ENCODE results near the gene NFATC2. TPM values are rescaled to one million over a fixed set of nuclear protein-coding genes. Genes with fewer than 3 reads are reported as not detected.

The NFATC2 gene
- total RNA-seq, 1 donor from 2014 or later: 4.2 TPM

DNA sequence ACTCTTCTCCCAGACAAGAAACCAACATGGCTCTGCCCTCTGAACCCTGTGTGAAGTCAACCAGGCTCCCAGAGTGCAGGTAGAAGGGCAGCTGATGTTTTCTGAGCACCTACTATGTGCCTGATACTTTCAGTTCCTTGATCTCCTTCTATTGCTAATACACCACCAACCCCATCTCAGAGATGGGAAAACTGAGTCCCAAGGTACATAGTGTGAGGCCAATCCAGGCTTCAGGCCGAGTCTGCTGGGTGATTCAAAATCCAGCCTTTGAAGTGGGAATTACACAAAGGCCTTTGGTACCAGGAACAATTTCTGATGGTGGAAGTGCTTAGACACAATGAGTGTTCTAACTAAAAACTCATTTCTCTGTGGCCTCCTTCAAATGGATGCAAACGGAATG lies 96.3 kb downstream of the NFATC2 start:
- intact Hi-C loops (cut with micrococcal nuclease): no loop called here
- Histone ChIP-seq H3K4me1 (peaks cover 49% of the 10 kb centered on the region), H3K27me3 (ENCODE audit: low read depth) (no peaks in the 10 kb centered on the region)

DNA sequence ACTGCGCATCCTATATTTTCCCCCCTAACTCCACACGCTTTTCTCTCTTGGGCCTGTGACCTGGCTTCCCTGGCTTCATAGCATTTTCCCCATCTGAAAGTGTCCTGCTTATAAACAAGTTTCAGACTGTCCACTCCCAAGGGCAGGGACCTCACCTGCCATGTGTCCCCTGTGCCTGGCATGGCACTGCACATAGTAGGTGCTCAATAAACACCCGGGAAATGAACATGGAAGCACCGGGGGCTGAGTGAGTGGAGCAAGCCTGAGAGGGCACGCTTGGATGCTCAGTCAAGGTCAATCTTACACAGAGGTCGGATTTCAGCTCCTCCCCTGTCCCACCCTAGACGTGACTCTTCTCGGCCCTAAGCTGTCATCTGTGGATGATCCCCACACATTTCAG lies 96.9 kb downstream of the NFATC2 start:
- H3K27me3 ChIP-seq (ENCODE audit: low read depth): no peaks in the 10 kb centered on the region
- H3K9me3 ChIP-seq (replicated peaks): no peaks in the 10 kb centered on the region
- DNase-seq: no peak
- no peak overlapping the region for H3K4me3 ChIP-seq
- H3K4me1 ChIP-seq: peaks cover 42% of the 10 kb centered on the region
- no peak overlapping the region for H3K27ac ChIP-seq (replicated peaks)
- no peaks in the 10 kb centered on the region for H3K36me3 ChIP-seq
- intact Hi-C loops (cut with micrococcal nuclease): no loop called here
- no peak for TF ChIP-seq CTCF (IDR thresholded peaks at IDR 0.05; ENCODE audit: borderline replicate concordance)

More for the DNA sequence above, 96.3 kb downstream of the NFATC2 start:
- H3K27ac ChIP-seq (replicated peaks): no peak overlapping the region
- no peak for DNase-seq
- no peaks in the 10 kb centered on the region for H3K9me3 ChIP-seq (replicated peaks)
- H3K36me3 ChIP-seq: no peaks in the 10 kb centered on the region
- TF ChIP-seq CTCF (IDR thresholded peaks at IDR 0.05; ENCODE audit: borderline replicate concordance): no peak
- H3K4me3 ChIP-seq: no peak overlapping the region

DNA sequence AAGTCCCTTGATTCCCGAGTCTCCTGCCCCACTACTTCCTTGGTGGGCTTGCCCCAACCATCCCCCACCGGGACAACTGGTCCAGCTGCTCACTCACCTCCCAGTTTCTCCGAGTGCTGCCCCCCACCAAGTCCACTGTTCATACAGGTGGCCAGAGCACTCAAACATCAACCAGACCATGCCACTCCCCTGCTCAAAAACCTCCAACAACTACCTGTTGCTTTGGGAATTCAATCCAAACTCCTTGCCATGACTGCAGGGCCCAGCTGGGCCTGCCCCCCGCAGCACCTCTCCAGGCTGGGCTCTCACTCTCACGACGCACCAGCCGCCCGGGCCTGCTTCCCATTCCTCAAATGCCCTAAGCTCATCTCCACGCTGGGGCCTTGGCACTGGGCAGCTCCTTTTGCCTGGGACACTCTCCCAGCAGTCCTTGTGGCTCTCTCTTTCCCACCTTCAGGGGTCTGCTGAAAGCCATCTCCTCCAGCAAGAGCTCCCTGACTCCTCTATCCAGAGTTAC lies 97.5 kb downstream of the NFATC2 start:
- no peak for TF ChIP-seq CTCF (IDR thresholded peaks at IDR 0.05; ENCODE audit: borderline replicate concordance)

GRCh38 chr20:51444467-51444866 lies 98.1 kb downstream of the NFATC2 start:
- no peaks in the 10 kb centered on the region for H3K9me3 ChIP-seq (replicated peaks)
- H3K4me3 ChIP-seq: no peak overlapping the region
- no peaks in the 10 kb centered on the region for H3K27me3 ChIP-seq (ENCODE audit: low read depth)
- H3K27ac ChIP-seq (replicated peaks): no peak overlapping the region
- DNase-seq: no peak
- peaks cover 34% of the 10 kb centered on the region for H3K4me1 ChIP-seq
- intact Hi-C loops (cut with micrococcal nuclease): no loop called here
- no peaks in the 10 kb centered on the region for H3K36me3 ChIP-seq
- no peak for TF ChIP-seq CTCF (IDR thresholded peaks at IDR 0.05; ENCODE audit: borderline replicate concordance)

More for the DNA sequence above, 97.5 kb downstream of the NFATC2 start:
- no peak for DNase-seq
- Histone ChIP-seq H3K27ac (replicated peaks) (no peak overlapping the region), H3K36me3 (no peaks in the 10 kb centered on the region), H3K4me1 (peaks cover 36% of the 10 kb centered on the region), H3K9me3 (replicated peaks) (no peaks in the 10 kb centered on the region), H3K4me3 (no peak overlapping the region), H3K27me3 (ENCODE audit: low read depth) (no peaks in the 10 kb centered on the region)
- intact Hi-C loops (cut with micrococcal nuclease): no loop called here

- Histone ChIP-seq H3K27me3 (ENCODE audit: low read depth) (no peaks in the 10 kb centered on the region), H3K9me3 (replicated peaks) (no peaks in the 10 kb centered on the region), H3K27ac (replicated peaks) (no peak overlapping the region), H3K4me3 (no peak overlapping the region), H3K36me3 (no peaks in the 10 kb centered on the region), H3K4me1 (peaks cover 15% of the 10 kb centered on the region)
- DNase-seq: no peak
- intact Hi-C loops (cut with micrococcal nuclease): no loop called here
- TF ChIP-seq CTCF (IDR thresholded peaks at IDR 0.05; ENCODE audit: borderline replicate concordance): no peak
Observed at GRCh38 chr20:51442602-51443001, 99.9 kb downstream of the NFATC2 start.
